ENCODE measurements around the gene PROK2.

GRCh38 chr3:71776538-71776937 lies 8.4 kb downstream of the PROK2 start:
- TF ChIP-seq CTCF (optimal IDR thresholded peaks at IDR 0.05 in 1 of 3, IDR thresholded peaks at IDR 0.05 in 1 of 3, conservative IDR thresholded peaks at IDR 0.05 in 1 of 3; ENCODE audit: extremely low read depth in 1 of 3, insufficient read depth in 2 of 3, low read length in 3 of 3) (no peak), EZH2 (IDR thresholded peaks at IDR 0.05; ENCODE audit: low read length) (no peak)
